KMS-11 (cell line): ENCODE results near the gene MAPK4.

ENCODE experiments used
- H2AFZ ChIP-seq: fragments of 200-600 bp; sonication (generic); 2 replicates; pipeline ENCODE4 v1.6.1; 2016; ENCODE audit warnings: antibody characterized with exemption, mixed run types, low read depth
- H3K27ac ChIP-seq: fragments of 200-600 bp; sonication (generic); 2 replicates; pipeline ENCODE4 v1.6.1; 2016; ENCODE audit warnings: mild to moderate bottlenecking, mixed run types
- H3K27me3 ChIP-seq: fragments of 200-600 bp; sonication (generic); 2 replicates; pipeline ENCODE4 v1.6.1; 2017; ENCODE audit warnings: mild to moderate bottlenecking, low read depth, mixed run types, moderate library complexity; ENCODE audit not compliant: insufficient read depth
- H3K36me3 ChIP-seq: fragments of 200-600 bp; sonication (generic); 2 replicates; pipeline ENCODE4 v1.6.1; 2017; ENCODE audit warnings: mild to moderate bottlenecking, mixed run types; ENCODE audit not compliant: insufficient read depth
- H3K4me1 ChIP-seq: fragments of 200-600 bp; sonication (generic); 2 replicates; pipeline ENCODE4 v1.6.1; 2016; ENCODE audit warnings: mild to moderate bottlenecking, low read depth, mixed run types; ENCODE audit not compliant: poor library complexity, severe bottlenecking
- H3K4me2 ChIP-seq: fragments of 200-600 bp; sonication (generic); 2 replicates; pipeline ENCODE4 v1.7.0; 2016; ENCODE audit warnings: mild to moderate bottlenecking, mixed run types
- H3K4me3 ChIP-seq: fragments of 200-600 bp; sonication (generic); IDR thresholded peaks from 2 replicates; pipeline ENCODE4 v1.6.1; 2017; ENCODE audit warnings: low read depth, low read length, mixed read lengths; ENCODE audit not compliant: insufficient read depth
- H3K79me2 ChIP-seq: fragments of 200-600 bp; sonication (generic); 2 replicates; pipeline ENCODE4 v1.6.1; 2016; ENCODE audit warnings: low read depth, mixed run types; ENCODE audit not compliant: insufficient read depth
- H3K9ac ChIP-seq: fragments of 200-600 bp; sonication (generic); 2 replicates; pipeline ENCODE4 v1.6.1; 2016; ENCODE audit warnings: mild to moderate bottlenecking, mixed run types
- H4K20me1 ChIP-seq: fragments of 200-600 bp; sonication (generic); 2 replicates; pipeline ENCODE4 v1.6.1; 2016; ENCODE audit warnings: mild to moderate bottlenecking, mixed run types; ENCODE audit not compliant: insufficient read depth
- CTCF ChIP-seq: fragments of 200-600 bp; sonication (generic); conservative IDR thresholded peaks from 2 replicates; pipeline ENCODE4 v1.6.1; 2017; ENCODE audit warnings: low read depth, mild to moderate bottlenecking, antibody characterized with exemption, low read length, moderate library complexity, mixed read lengths

Gene MAPK4

GRCh38 chr18:50636366-50637057, 76.6 kb downstream of the MAPK4 start:
- H3K79me2 ChIP-seq: no peaks in the 10 kb centered on the region
- no peak overlapping the region for H3K27ac ChIP-seq
- H4K20me1 ChIP-seq: no peaks in the 10 kb centered on the region
- H3K4me3 ChIP-seq: no peak overlapping the region
- H2AFZ ChIP-seq: no peak overlapping the region
- no peak overlapping the region for H3K4me2 ChIP-seq
- no peak for TF ChIP-seq CTCF
- no peak overlapping the region for H3K9ac ChIP-seq
- no peaks in the 10 kb centered on the region for H3K27me3 ChIP-seq
- H3K36me3 ChIP-seq: no peaks in the 10 kb centered on the region
- no peaks in the 10 kb centered on the region for H3K4me1 ChIP-seq

GRCh38 chr18:50638016-50638883, 78.4 kb downstream of the MAPK4 start:
- Histone ChIP-seq H3K79me2 (no peaks in the 10 kb centered on the region), H3K9ac (no peak overlapping the region), H3K27ac (no peak overlapping the region), H3K4me2 (no peak overlapping the region), H4K20me1 (no peaks in the 10 kb centered on the region), H2AFZ (no peak overlapping the region), H3K4me3 (no peak overlapping the region), H3K36me3 (no peaks in the 10 kb centered on the region), H3K4me1 (no peaks in the 10 kb centered on the region), H3K27me3 (no peaks in the 10 kb centered on the region)
- no peak for TF ChIP-seq CTCF

GRCh38 chr18:50638884-50639420, 79.1 kb downstream of the MAPK4 start:
- no peaks in the 10 kb centered on the region for H3K36me3 ChIP-seq
- H3K9ac ChIP-seq: no peak overlapping the region
- no peak overlapping the region for H3K4me2 ChIP-seq
- H3K4me1 ChIP-seq: no peaks in the 10 kb centered on the region
- no peaks in the 10 kb centered on the region for H3K27me3 ChIP-seq
- H3K27ac ChIP-seq: no peak overlapping the region
- H2AFZ ChIP-seq: no peak overlapping the region
- H3K79me2 ChIP-seq: no peaks in the 10 kb centered on the region
- H3K4me3 ChIP-seq: no peak overlapping the region
- no peak for TF ChIP-seq CTCF
- H4K20me1 ChIP-seq: no peaks in the 10 kb centered on the region

GRCh38 chr18:50639711-50640110, 79.8 kb downstream of the MAPK4 start:
- Histone ChIP-seq H3K9ac (no peak overlapping the region), H3K4me3 (no peak overlapping the region), H3K4me2 (no peak overlapping the region), H2AFZ (no peak overlapping the region), H3K27ac (no peak overlapping the region), H3K79me2 (no peaks in the 10 kb centered on the region), H4K20me1 (no peaks in the 10 kb centered on the region), H3K36me3 (no peaks in the 10 kb centered on the region), H3K27me3 (no peaks in the 10 kb centered on the region), H3K4me1 (no peaks in the 10 kb centered on the region)
- no peak for TF ChIP-seq CTCF
